IPS-20b (cell line): Measurements from ENCODE around the gene ATF5.
"Not testable (repeated sequence)": the region's sequence is repeated elsewhere in the genome, so short reads cannot be mapped to it uniquely, and the experiment has no call there.

Source experiments
- H3K27ac ChIP-seq: one replicate; pipeline ENCODE4 v1.5.1; 2013; ENCODE audit warnings: low read length
- H3K27me3 ChIP-seq: 2 replicates; pipeline ENCODE4 v1.6.1; 2013; ENCODE audit warnings: mild to moderate bottlenecking, low read length, inconsistent platforms; ENCODE audit not compliant: insufficient read depth
- H3K36me3 ChIP-seq: 2 replicates; pipeline ENCODE4 v1.6.1; 2013; ENCODE audit warnings: low read depth, mild to moderate bottlenecking, inconsistent platforms, low read length, moderate library complexity; ENCODE audit not compliant: insufficient read depth
- H3K4me1 ChIP-seq: 2 replicates; pipeline ENCODE4 v1.6.1; 2013; ENCODE audit warnings: mild to moderate bottlenecking, control low read depth, inconsistent platforms, low read length, moderate library complexity; ENCODE audit not compliant: insufficient read depth
- H3K4me3 ChIP-seq: 2 replicates; pipeline ENCODE4 v1.5.1; 2013; ENCODE audit warnings: mild to moderate bottlenecking, low read length, inconsistent platforms
- H3K9ac ChIP-seq: 2 replicates; pipeline ENCODE4 v1.6.1; 2013; ENCODE audit warnings: low read depth, mild to moderate bottlenecking, inconsistent platforms, low read length, moderate library complexity
- H3K9me3 ChIP-seq: 2 replicates; pipeline ENCODE4 v1.6.1; 2013; ENCODE audit warnings: mild to moderate bottlenecking, low read depth, low read length, inconsistent platforms; ENCODE audit not compliant: insufficient read depth

Gene ATF5

DNA sequence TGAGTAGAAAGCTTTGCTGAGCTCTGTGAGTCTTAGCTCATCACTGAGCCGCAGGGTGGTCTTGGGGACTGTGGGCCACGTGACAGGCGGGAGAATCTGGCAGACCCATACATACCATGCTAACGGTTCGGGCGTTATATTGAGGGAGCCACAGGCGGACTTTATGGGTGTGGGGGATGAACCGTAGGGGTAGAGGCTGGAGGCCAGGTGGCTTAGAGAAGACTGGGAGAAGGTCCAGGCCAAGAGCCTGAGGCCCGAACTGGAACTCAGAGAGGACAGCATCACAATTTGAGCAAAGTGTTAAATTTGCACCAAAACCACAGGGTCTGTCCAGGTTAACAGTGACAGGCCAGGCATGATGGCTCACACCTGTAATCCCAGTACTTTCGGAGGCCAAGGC lies 15.3 kb upstream of the ATF5 start:
- Histone ChIP-seq H3K4me3 (no peak overlapping the region), H3K9ac (no peak overlapping the region), H3K27ac (no peak overlapping the region), H3K9me3 (no peaks in the 10 kb centered on the region), H3K4me1 (no peaks in the 10 kb centered on the region), H3K36me3 (peaks cover 83% of the 10 kb centered on the region), H3K27me3 (no peaks in the 10 kb centered on the region)

DNA sequence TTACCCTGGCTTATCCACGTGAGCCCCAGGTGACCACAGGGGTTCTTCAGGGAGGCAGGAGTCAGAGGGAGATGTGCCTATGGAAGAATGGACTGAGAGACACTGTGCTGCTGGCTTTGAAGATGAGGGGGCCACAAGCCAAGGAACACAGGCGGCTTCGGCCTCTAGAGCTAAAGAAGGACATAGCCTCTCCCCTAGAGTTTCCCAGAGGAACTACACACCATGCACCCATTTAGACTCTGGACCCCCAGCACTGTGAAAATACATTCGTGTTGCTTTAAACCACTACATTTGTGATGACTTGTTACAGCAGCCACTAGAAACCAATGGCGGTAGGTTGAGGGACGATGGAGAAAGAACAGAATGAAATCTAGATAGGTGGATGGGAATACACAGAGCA lies 13.7 kb upstream of the ATF5 start:
- peaks cover 75% of the 10 kb centered on the region for H3K36me3 ChIP-seq
- no peak overlapping the region for H3K4me3 ChIP-seq
- no peaks in the 10 kb centered on the region for H3K27me3 ChIP-seq
- no peaks in the 10 kb centered on the region for H3K4me1 ChIP-seq
- H3K9ac ChIP-seq = no peak overlapping the region
- no peaks in the 10 kb centered on the region for H3K9me3 ChIP-seq
- H3K27ac ChIP-seq = no peak overlapping the region

- H3K9me3 ChIP-seq = no peaks in the 10 kb centered on the region
- peaks cover 3% of the 10 kb centered on the region; the same call in 1 of the 2 replicates for H3K4me1 ChIP-seq
- no peak overlapping the region for H3K9ac ChIP-seq
- H3K27ac ChIP-seq = no peak overlapping the region
- no peaks in the 10 kb centered on the region for H3K27me3 ChIP-seq
- peaks cover 78% of the 10 kb centered on the region for H3K36me3 ChIP-seq
- no peak overlapping the region for H3K4me3 ChIP-seq
Measured at GRCh38 chr19:49916839-49917733, 11.9 kb upstream of the ATF5 start.

DNA sequence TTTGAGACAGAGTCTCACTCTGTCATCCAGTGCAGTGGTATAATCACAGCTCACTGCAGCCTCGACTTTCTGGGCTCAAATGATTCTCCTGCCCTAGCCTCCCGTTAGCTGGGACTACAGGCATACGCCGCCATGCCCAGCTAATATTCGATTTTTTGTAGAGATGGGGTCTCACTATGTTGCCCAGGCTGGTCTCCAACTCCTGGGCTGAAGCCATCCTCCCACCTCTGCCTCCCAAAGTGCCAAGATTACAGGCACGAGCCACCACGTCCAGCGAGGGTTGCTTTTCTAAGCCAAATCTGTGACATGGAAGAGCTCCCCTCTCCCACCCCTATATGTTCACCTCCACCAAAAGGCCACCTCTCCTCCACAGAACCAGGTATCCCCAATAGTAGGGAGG lies 10.9 kb upstream of the ATF5 start:
- Histone ChIP-seq H3K4me1 (peaks cover 4% of the 10 kb centered on the region; the same call in 1 of the 2 replicates), H3K27ac (no peak overlapping the region)

GRCh38 chr19:49920624-49921363 lies 8.2 kb upstream of the ATF5 start:
- H3K4me1 ChIP-seq = peaks cover 4% of the 10 kb centered on the region; the same call in 1 of the 2 replicates
- no peak overlapping the region for H3K4me3 ChIP-seq
- H3K36me3 ChIP-seq = peaks cover 80% of the 10 kb centered on the region
- no peaks in the 10 kb centered on the region for H3K9me3 ChIP-seq
- no peak overlapping the region for H3K9ac ChIP-seq
- H3K27me3 ChIP-seq = no peaks in the 10 kb centered on the region
- no peak overlapping the region for H3K27ac ChIP-seq

More for the DNA sequence above, 10.9 kb upstream of the ATF5 start:
- Histone ChIP-seq H3K9ac (no peak overlapping the region), H3K4me3 (no peak overlapping the region), H3K36me3 (peaks cover 79% of the 10 kb centered on the region), H3K9me3 (no peaks in the 10 kb centered on the region), H3K27me3 (no peaks in the 10 kb centered on the region)

DNA sequence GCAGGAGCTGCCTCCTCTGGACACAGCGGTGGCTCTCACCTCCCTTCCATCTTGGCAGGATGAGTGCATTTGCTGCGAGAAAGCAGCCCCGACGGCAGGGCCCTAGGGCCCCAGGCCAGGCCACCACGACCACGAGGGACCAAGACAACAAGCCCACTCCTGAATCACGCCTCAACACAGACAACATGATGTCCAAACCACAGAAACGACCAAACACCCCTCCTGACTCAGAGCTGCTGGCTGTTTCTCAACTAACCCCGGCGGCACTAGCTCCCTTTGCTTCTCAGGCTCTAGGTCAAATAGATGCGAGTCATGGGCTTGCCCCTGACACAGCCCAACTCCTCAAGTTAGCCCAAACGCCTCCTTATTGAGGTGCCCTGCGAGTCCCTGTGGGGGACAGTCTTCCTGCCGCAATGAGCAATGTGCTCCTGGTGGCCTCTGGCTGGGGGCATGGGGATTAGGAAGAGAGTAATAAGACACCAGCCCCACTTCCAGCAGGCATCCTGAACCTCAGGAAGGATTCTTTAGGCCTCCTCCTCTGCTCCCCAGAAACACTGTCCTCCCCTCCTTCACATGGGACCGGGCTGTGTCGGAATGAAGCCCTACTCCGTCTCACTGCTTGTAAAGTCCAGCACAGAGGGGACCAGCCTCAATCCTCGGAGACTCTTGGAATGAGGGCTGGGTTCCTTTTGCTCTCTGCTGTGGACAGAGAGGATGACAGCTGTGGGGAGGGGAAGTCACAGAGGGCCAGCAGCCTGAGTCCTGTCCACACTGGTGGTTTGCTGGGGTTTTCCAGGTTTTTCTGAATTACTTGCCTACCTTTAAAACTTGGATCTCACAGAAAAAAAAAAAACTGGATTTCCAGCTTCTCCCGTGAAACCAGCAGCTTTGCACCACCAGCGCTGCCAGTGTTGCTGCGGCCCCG lies 6.9 kb upstream of the ATF5 start:
- Histone ChIP-seq H3K4me1 (peaks cover 4% of the 10 kb centered on the region; the same call in 1 of the 2 replicates), H3K9ac (peak overlapping the region; percentile 34; the same call in 1 of the 2 replicates), H3K4me3 (no peak overlapping the region), H3K36me3 (peaks cover 86% of the 10 kb centered on the region), H3K27ac (no peak overlapping the region), H3K9me3 (no peaks in the 10 kb centered on the region), H3K27me3 (no peaks in the 10 kb centered on the region)

DNA sequence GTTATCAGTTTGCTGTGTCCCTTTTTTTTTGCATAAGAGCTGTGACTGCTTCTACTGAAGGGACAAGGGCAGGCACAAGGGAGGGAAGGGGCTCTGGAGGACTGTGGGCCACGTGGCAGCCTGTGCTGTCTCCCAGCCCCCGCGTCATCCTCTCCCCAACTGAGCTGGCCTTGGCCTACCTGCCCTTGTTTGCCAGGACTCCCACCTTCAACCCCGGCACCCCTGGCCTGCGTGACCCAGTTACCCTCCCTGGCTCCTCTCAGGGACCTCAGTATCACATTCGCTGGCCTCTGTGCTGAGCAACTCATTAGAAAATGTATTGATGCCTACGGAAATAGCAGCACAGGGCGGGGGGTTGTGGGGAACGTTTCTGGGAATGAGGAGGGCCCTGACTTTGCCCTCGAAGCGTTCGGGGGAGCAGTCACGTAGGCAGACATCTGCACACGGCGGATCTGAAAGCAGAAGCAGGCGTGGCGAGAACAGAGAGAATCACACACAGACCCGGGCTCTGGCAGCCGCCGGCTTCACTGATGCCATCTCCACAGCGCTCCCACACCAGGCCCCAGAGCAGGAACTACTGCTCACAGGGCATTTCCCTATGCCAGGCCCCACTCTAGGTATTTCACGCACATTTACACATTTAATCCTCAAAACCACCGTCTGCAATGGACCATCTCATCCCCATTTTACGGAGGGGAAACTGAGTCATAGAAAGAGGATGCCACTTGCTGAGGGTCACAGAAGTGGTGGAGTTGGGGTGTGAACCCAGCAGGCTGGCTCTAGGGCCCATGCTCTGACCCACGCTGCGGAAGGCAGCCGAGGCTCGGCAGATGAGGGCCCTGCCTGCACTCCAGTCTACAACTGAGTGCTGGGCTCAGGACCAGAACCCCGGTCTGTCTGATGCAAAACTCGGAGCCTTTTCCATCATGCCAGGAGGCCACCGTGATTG lies 5.7 kb upstream of the ATF5 start:
- H3K27me3 ChIP-seq = no peaks in the 10 kb centered on the region
- peaks cover 10% of the 10 kb centered on the region; the same call in 1 of the 2 replicates for H3K4me1 ChIP-seq
- peaks cover 85% of the 10 kb centered on the region for H3K36me3 ChIP-seq
- no peaks in the 10 kb centered on the region for H3K9me3 ChIP-seq
- H3K9ac ChIP-seq = peak overlapping the region; percentile 15; the same call in 1 of the 2 replicates
- no peak overlapping the region for H3K27ac ChIP-seq
- H3K4me3 ChIP-seq = no peak overlapping the region

GRCh38 chr19:49924004-49924880 lies 4.8 kb upstream of the ATF5 start:
- no peak overlapping the region; the same call in 1 of the 2 replicates for H3K9ac ChIP-seq
- no peak overlapping the region for H3K4me3 ChIP-seq
- no peaks in the 10 kb centered on the region for H3K9me3 ChIP-seq
- no peaks in the 10 kb centered on the region for H3K27me3 ChIP-seq
- H3K4me1 ChIP-seq = peaks cover 10% of the 10 kb centered on the region; the same call in 1 of the 2 replicates
- no peak overlapping the region for H3K27ac ChIP-seq
- peaks cover 79% of the 10 kb centered on the region for H3K36me3 ChIP-seq

DNA sequence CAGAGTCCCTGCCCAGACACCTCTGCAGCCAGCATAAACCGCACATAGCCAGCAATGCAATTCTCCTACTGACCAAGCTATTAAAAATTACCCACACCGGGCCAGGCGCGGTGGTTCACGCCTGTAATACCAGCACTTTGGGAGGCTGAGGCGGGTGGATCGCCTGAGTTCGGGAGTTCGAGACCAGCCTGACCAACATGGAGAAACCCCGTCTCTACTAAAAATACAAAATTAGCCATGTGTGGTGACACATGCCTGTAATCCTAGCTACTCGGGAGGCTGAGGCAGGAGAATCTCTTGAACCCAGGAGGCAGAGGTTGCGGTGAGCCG lies 4.2 kb upstream of the ATF5 start:
- H3K9me3 ChIP-seq, H3K4me3 ChIP-seq, H3K9ac ChIP-seq, H3K4me1 ChIP-seq, H3K27ac ChIP-seq, H3K27me3 ChIP-seq: not testable (repeated sequence)
- H3K36me3 ChIP-seq = peaks cover 75% of the 10 kb centered on the region

DNA sequence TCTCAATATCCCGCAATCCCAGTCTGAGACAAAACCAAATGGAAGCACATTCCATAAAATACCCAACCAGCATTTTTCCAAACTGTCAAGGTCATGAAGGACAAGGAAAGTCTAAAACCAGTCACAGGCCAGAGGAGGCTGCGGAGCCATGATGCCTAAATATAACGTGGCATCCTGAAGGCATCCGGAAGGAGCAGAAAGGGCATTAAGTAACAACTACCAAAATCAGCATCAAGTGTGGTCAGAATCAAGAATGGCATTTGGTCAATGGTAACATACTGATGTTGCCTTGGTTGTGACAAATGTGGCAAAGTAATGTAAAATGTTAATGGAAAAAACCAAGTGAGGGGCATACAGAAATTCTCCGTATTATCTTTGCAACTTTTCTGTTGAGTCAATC lies 3.5 kb upstream of the ATF5 start:
- H3K4me3 ChIP-seq = no peak overlapping the region
- H3K9me3 ChIP-seq = no peaks in the 10 kb centered on the region
- no peaks in the 10 kb centered on the region for H3K27me3 ChIP-seq
- H3K36me3 ChIP-seq = peaks cover 73% of the 10 kb centered on the region
- H3K9ac ChIP-seq = no peak overlapping the region
- H3K4me1 ChIP-seq = peaks cover 10% of the 10 kb centered on the region; the same call in 1 of the 2 replicates
- no peak overlapping the region for H3K27ac ChIP-seq
